ENCODE data around the gene TRMT1. TPM values are rescaled to one million over a fixed set of nuclear protein-coding genes. Genes with fewer than 3 reads are reported as not detected.

TRMT1 gene
- total and polyA plus RNA-seq, 3 donors from 2014 or later = 35.9 to 50.0 (median 44.8) TPM

- Histone ChIP-seq H3K4me3 (no peak overlapping the region), H3K4me1 (peaks cover 37% of the 10 kb centered on the region), H3K27ac (peak overlapping the region; percentile 21 to 80), H3K36me3 (ENCODE audit: low read depth, missing control alignments) (no peaks in the 10 kb centered on the region), H3K27me3 (no peaks in the 10 kb centered on the region), H3K9me3 (no peaks in the 10 kb centered on the region)
- TF ChIP-seq POLR2A (IDR thresholded peaks at IDR 0.05) (no peak), CTCF (IDR thresholded peaks at IDR 0.05) (peak in 1 of 3 experiments; percentile 7)
- 88 to 93% methylated on average over 3 to 5 of the region's 5 CpGs for WGBS, 2 donors
- intact Hi-C loops (cut with DNase I; ENCODE audit: low total_unique reads) = no loop called here
- no peak for DNase-seq
Observed at GRCh38 chr19:13089139-13089856, 27.2 kb downstream of the TRMT1 start.

- peak overlapping the region in 1 of 2 donors; percentile 30 for H3K27ac ChIP-seq
- no peak for TF ChIP-seq POLR2A (IDR thresholded peaks at IDR 0.05)
- TF ChIP-seq CTCF (IDR thresholded peaks at IDR 0.05) = no peak
- DNase-seq = no peak
- H3K27me3 ChIP-seq = no peaks in the 10 kb centered on the region
- intact Hi-C loops (cut with DNase I; ENCODE audit: low total_unique reads) = no loop called here
- peaks cover 28% of the 10 kb centered on the region for H3K4me1 ChIP-seq
- H3K4me3 ChIP-seq = no peak overlapping the region
- no peaks in the 10 kb centered on the region for H3K9me3 ChIP-seq
- 86 to 90% methylated on average over 34 to 37 of the region's 37 CpGs for WGBS, 2 donors
- H3K36me3 ChIP-seq (ENCODE audit: low read depth, missing control alignments) = no peaks in the 10 kb centered on the region
Observed at GRCh38 chr19:13087795-13088537, 28.6 kb downstream of the TRMT1 start.

- Histone ChIP-seq H3K27ac (no peak overlapping the region), H3K36me3 (ENCODE audit: low read depth, missing control alignments) (no peaks in the 10 kb centered on the region)
- WGBS, 2 donors = 86 to 88% methylated on average over 11 to 12 of the region's 12 CpGs
Observed at GRCh38 chr19:13087295-13087694, 29.2 kb downstream of the TRMT1 start.

GRCh38 chr19:13086341-13086740, 30.2 kb downstream of the TRMT1 start:
- no peak for TF ChIP-seq CTCF (IDR thresholded peaks at IDR 0.05)
- no peak for TF ChIP-seq POLR2A (IDR thresholded peaks at IDR 0.05)
- Histone ChIP-seq H3K27me3 (no peaks in the 10 kb centered on the region), H3K9me3 (no peaks in the 10 kb centered on the region), H3K4me3 (no peak overlapping the region), H3K27ac (no peak overlapping the region), H3K4me1 (peaks cover 13% of the 10 kb centered on the region), H3K36me3 (ENCODE audit: low read depth, missing control alignments) (no peaks in the 10 kb centered on the region)
- no peak for DNase-seq
- WGBS, 2 donors = 75 to 81% methylated on average over 2 of the region's 2 CpGs
- intact Hi-C loops (cut with DNase I; ENCODE audit: low total_unique reads) = no loop called here

More at GRCh38 chr19:13087295-13087694, 29.2 kb downstream of the TRMT1 start:
- no peak for DNase-seq
- Histone ChIP-seq H3K27me3 (no peaks in the 10 kb centered on the region), H3K4me1 (peaks cover 23% of the 10 kb centered on the region), H3K9me3 (no peaks in the 10 kb centered on the region), H3K4me3 (no peak overlapping the region)
- intact Hi-C loops (cut with DNase I; ENCODE audit: low total_unique reads) = no loop called here
- no peak for TF ChIP-seq POLR2A (IDR thresholded peaks at IDR 0.05)
- TF ChIP-seq CTCF (IDR thresholded peaks at IDR 0.05) = no peak
